Neural progenitor cell (in vitro differentiated cells): ENCODE results near the gene PLXNC1. TPM values are rescaled to one million over a fixed set of nuclear protein-coding genes. Genes with fewer than 3 reads are reported as not detected.

Experiments
- DNase-seq: peaks from one replicate; pipeline ENCODE4 v3.0.0-alpha.2; 2016; ENCODE audit warnings: low spot score
- H2AFZ ChIP-seq: fragments of 200-600 bp; sonication (generic); replicated peaks from 2 replicates; pipeline ENCODE4 v1.6.1; 2016; ENCODE audit warnings: antibody characterized with exemption
- H3F3A ChIP-seq: fragments of 200-600 bp; sonication (generic); 2 replicates; pipeline ENCODE4 v1.6.1; 2016; ENCODE audit warnings: antibody characterized with exemption, low read depth
- H3K27ac ChIP-seq: fragments of 200-600 bp; sonication (generic); 2 replicates; pipeline ENCODE4 v1.5.1; 2016; ENCODE audit warnings: mild to moderate bottlenecking
- H3K27me3 ChIP-seq: fragments of 200-600 bp; sonication (generic); 2 replicates; pipeline ENCODE4 v1.6.1; 2016; ENCODE audit warnings: mild to moderate bottlenecking, moderate library complexity
- H3K36me3 ChIP-seq: fragments of 200-600 bp; sonication (generic); 2 replicates; pipeline ENCODE4 v1.5.1; 2016
- H3K4me1 ChIP-seq: fragments of 200-600 bp; sonication (generic); 2 replicates; pipeline ENCODE4 v1.6.1; 2016; ENCODE audit warnings: mixed run types
- H3K4me2 ChIP-seq: fragments of 200-600 bp; sonication (generic); 2 replicates; pipeline ENCODE4 v1.6.1; 2016
- H3K4me3 ChIP-seq: fragments of 200-600 bp; sonication (generic); 2 replicates; pipeline ENCODE4 v1.5.1; 2016
- H3K79me2 ChIP-seq: fragments of 200-600 bp; sonication (generic); 2 replicates; pipeline ENCODE4 v1.6.1; 2016; ENCODE audit warnings: low read depth
- H3K9ac ChIP-seq: fragments of 200-600 bp; sonication (generic); 2 replicates; pipeline ENCODE4 v1.6.1; 2016
- H3K9me3 ChIP-seq: fragments of 200-600 bp; sonication (generic); 2 replicates; pipeline ENCODE4 v1.5.1; 2016; ENCODE audit warnings: low read depth
- H4K20me1 ChIP-seq: fragments of 200-600 bp; sonication (generic); 2 replicates; pipeline ENCODE4 v1.6.1; 2016; ENCODE audit warnings: low read depth
- H3K27ac Mint-ChIP-seq: 3 replicates; pipeline ENCODE4 v1.8.0; 2021; ENCODE audit warnings: mixed read lengths
- H3K27me3 Mint-ChIP-seq: 2 replicates; pipeline ENCODE4 v1.8.0; 2022; ENCODE audit warnings: low read depth, mild to moderate bottlenecking, inconsistent platforms, moderate library complexity, mixed read lengths; ENCODE audit not compliant: insufficient read depth
- H3K36me3 Mint-ChIP-seq: 3 replicates; pipeline ENCODE4 v1.8.0; 2021; ENCODE audit warnings: mixed read lengths
- H3K4me1 Mint-ChIP-seq: 3 replicates; pipeline ENCODE4 v1.8.0; 2021; ENCODE audit warnings: mixed read lengths
- H3K4me3 Mint-ChIP-seq: 3 replicates; pipeline ENCODE4 v1.8.0; 2021; ENCODE audit warnings: mild to moderate bottlenecking, moderate library complexity, mixed read lengths
- H3K9me3 Mint-ChIP-seq: 3 replicates; pipeline ENCODE4 v1.8.0; 2020; ENCODE audit warnings: mixed read lengths
- CTCF ChIP-seq: fragments of 200-600 bp; sonication (generic); IDR thresholded peaks from 2 replicates; pipeline ENCODE4 v1.5.1; 2017; ENCODE audit warnings: antibody characterized with exemption, mild to moderate bottlenecking
- EZH2 ChIP-seq: fragments of 200-600 bp; sonication (generic); IDR thresholded peaks from 2 replicates; pipeline ENCODE4 v1.6.1; 2017; ENCODE audit warnings: antibody characterized with exemption, mild to moderate bottlenecking, moderate library complexity
- EZH2phosphoT487 ChIP-seq: fragments of 200-600 bp; sonication (generic); IDR thresholded peaks from 2 replicates; pipeline ENCODE4 v1.6.1; 2017; ENCODE audit warnings: antibody characterized with exemption
- total RNA-seq: library from RNA; depleted of rRNA; stranded (reverse); fragments of >200 nt; gene quantifications from 2 replicates; pipeline ENCODE4 v1.2.3, GENCODE V29; 2015; ENCODE audit warnings: low replicate concordance

Gene PLXNC1
- total RNA-seq, 1 donor from 2014 or later, result 16.7 TPM

DNA sequence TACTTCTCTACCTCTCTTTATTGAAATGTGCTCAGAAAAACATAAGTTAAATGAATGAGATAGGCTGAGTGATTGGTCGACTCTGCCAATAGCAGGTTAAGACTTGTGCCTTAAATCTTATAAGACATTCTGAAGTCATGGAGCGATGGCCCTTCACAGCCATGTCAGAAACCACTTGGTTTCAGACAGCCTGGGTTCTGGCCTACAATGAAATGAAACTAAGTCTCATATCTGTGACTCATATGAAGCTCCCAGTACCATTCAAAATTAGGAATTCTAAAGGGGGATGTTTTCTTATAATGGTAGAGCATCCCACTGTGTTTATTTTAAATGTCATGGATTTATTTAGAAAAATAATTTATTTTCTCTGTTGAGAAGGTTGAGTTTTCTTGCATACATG, 42.6 kb downstream of the PLXNC1 start:
- Histone ChIP-seq H3K36me3 (no peaks in the 10 kb centered on the region), H3K4me1 (peaks cover 23% of the 10 kb centered on the region), H3K9me3 (no peaks in the 10 kb centered on the region), H4K20me1 (no peaks in the 10 kb centered on the region), H3K4me2 (no peak overlapping the region), H3K27me3 (peaks cover 6% of the 10 kb centered on the region), H2AFZ (no peak overlapping the region), H3K27ac (no peak overlapping the region), H3K4me3 (no peak overlapping the region), H3K9ac (no peak overlapping the region), H3F3A (peaks cover 18% of the 10 kb centered on the region), H3K79me2 (no peaks in the 10 kb centered on the region)
- H3K27ac Mint-ChIP-seq, result no peak overlapping the region
- peaks cover 40% of the 10 kb centered on the region for H3K36me3 Mint-ChIP-seq
- H3K4me3 Mint-ChIP-seq, result no peak overlapping the region
- no peak for TF ChIP-seq CTCF
- TF ChIP-seq EZH2phosphoT487, result no peak
- no peak for TF ChIP-seq EZH2
- H3K9me3 Mint-ChIP-seq, result peaks cover 10% of the 10 kb centered on the region
- peaks cover 9% of the 10 kb centered on the region for H3K27me3 Mint-ChIP-seq
- no peaks in the 10 kb centered on the region for H3K4me1 Mint-ChIP-seq
- no peak for DNase-seq

GRCh38 chr12:94191811-94192210, 43.4 kb downstream of the PLXNC1 start:
- H3F3A ChIP-seq, result peaks cover 11% of the 10 kb centered on the region
- no peaks in the 10 kb centered on the region for H3K27me3 ChIP-seq
- no peak overlapping the region for H3K27ac ChIP-seq
- H3K79me2 ChIP-seq, result no peaks in the 10 kb centered on the region
- no peaks in the 10 kb centered on the region for H3K36me3 ChIP-seq
- H3K4me3 ChIP-seq, result no peak overlapping the region
- Mint-ChIP-seq H3K4me3 (no peak overlapping the region), H3K4me1 (peaks cover 3% of the 10 kb centered on the region), H3K27ac (no peak overlapping the region), H3K36me3 (peaks cover 43% of the 10 kb centered on the region), H3K9me3 (peaks cover 10% of the 10 kb centered on the region), H3K27me3 (peaks cover 9% of the 10 kb centered on the region)
- H3K4me1 ChIP-seq, result peaks cover 15% of the 10 kb centered on the region
- H3K4me2 ChIP-seq, result no peak overlapping the region
- no peak overlapping the region for H2AFZ ChIP-seq
- TF ChIP-seq EZH2, result no peak
- no peak for TF ChIP-seq EZH2phosphoT487
- TF ChIP-seq CTCF, result no peak
- no peaks in the 10 kb centered on the region for H4K20me1 ChIP-seq
- no peaks in the 10 kb centered on the region for H3K9me3 ChIP-seq
- no peak for DNase-seq
- no peak overlapping the region for H3K9ac ChIP-seq

DNA sequence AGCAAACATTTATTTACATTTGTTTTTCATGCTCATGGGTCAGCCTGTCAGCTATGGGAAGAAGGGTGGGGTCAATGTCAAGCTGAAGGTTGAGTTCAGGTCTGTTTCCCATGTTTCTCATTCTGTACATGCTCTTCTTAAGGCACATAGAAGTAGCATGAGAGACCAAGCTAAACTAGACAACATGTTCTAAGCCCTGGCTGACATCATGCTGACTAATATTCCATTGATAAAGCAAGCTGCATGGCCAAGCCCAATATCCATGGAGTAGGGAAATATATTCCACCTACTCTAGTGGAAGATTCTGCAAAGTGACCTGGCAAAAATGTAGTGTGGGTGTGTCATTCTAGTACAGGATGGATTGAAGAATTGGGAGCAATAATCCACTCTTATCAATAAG, 44.1 kb downstream of the PLXNC1 start:
- TF ChIP-seq EZH2phosphoT487, result no peak
- TF ChIP-seq CTCF, result no peak
- TF ChIP-seq EZH2, result no peak
- Histone ChIP-seq H3K36me3 (no peaks in the 10 kb centered on the region), H2AFZ (no peak overlapping the region), H3K9me3 (no peaks in the 10 kb centered on the region), H3K4me2 (no peak overlapping the region), H3K79me2 (no peaks in the 10 kb centered on the region), H3K4me1 (peaks cover 8% of the 10 kb centered on the region), H3K9ac (no peak overlapping the region), H4K20me1 (no peaks in the 10 kb centered on the region), H3K27me3 (no peaks in the 10 kb centered on the region), H3K27ac (no peak overlapping the region), H3K4me3 (no peak overlapping the region), H3F3A (peaks cover 4% of the 10 kb centered on the region)
- H3K36me3 Mint-ChIP-seq, result peaks cover 46% of the 10 kb centered on the region
- H3K27ac Mint-ChIP-seq, result no peak overlapping the region
- no peak for DNase-seq
- H3K9me3 Mint-ChIP-seq, result peaks cover 10% of the 10 kb centered on the region
- H3K27me3 Mint-ChIP-seq, result peaks cover 9% of the 10 kb centered on the region
- H3K4me3 Mint-ChIP-seq, result no peak overlapping the region
- peaks cover 3% of the 10 kb centered on the region for H3K4me1 Mint-ChIP-seq
